ENCODE data around the gene SLAMF8.
A peak's percentile ranks its signal among the peaks of the same experiment; 100 is the strongest.

The SLAMF8 gene

DNA sequence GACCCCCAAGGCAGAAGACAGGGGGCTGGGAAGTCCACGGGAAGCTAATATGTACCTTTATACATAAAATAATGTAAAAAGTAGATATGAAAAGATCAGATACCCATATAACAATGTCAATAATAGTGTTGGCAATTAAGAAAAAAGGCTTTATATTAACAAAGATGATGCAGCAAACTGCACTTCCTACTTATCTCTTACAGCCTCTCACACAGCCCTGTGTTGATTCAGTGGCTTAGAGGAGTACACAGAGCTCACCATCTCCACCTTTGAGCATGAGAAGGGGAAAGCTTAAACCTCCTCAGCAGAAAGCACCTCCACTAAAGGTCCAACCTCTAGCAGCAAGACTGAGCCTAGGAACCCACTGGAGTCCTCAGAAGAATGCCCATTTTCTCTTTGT, 42.9 kb downstream of the SLAMF8 start:
- POLR2A ChIA-PET (ENCODE audit: low non-redundant PET), result no interaction called here
- H3K27ac ChIP-seq, result peak overlapping the region; percentile 80
- CTCF ChIA-PET, result interaction anchor here (1.0 kb wide), 1 partner anchor 20 kb away, joined by 3 read pairs; no protein-coding TSS in a partner anchor
- DNase-seq (ENCODE audit: low spot score), result no peak
- TF ChIP-seq, protein P1, sequence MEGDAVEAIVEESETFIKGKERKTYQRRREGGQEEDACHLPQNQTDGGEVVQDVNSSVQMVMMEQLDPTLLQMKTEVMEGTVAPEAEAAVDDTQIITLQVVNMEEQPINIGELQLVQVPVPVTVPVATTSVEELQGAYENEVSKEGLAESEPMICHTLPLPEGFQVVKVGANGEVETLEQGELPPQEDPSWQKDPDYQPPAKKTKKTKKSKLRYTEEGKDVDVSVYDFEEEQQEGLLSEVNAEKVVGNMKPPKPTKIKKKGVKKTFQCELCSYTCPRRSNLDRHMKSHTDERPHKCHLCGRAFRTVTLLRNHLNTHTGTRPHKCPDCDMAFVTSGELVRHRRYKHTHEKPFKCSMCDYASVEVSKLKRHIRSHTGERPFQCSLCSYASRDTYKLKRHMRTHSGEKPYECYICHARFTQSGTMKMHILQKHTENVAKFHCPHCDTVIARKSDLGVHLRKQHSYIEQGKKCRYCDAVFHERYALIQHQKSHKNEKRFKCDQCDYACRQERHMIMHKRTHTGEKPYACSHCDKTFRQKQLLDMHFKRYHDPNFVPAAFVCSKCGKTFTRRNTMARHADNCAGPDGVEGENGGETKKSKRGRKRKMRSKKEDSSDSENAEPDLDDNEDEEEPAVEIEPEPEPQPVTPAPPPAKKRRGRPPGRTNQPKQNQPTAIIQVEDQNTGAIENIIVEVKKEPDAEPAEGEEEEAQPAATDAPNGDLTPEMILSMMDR (conservative IDR thresholded peaks at IDR 0.05; ENCODE audit: low read depth), result no peak

DNA sequence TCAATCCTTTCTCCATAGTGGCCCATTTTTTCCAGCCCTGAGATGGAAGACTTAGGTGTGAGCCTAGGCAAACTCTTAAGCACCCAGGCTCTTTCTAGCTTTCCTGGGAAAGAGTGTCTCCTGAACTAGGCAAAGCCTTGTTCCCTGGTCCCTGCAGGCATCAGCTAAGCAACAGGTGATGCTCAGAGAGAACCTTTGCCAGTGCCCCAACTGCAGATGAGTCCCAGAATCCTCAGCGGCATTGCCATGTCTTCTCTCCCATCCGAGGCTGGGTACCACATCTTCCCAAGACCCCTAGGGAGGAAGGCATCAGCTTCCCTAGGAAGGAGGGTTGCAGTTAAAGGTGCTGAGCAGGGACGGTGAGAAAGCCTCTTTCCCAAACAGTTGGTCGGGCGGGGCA, 44.0 kb downstream of the SLAMF8 start:
- no peak overlapping the region for H3K27ac ChIP-seq
- no peak for DNase-seq (ENCODE audit: low spot score)
- TF ChIP-seq, protein P1 (conservative IDR thresholded peaks at IDR 0.05; ENCODE audit: low read depth), result no peak
- CTCF ChIA-PET, result interaction anchor here (1.0 kb wide), 1 partner anchor 21 kb away, joined by 3 read pairs; no protein-coding TSS in a partner anchor
- POLR2A ChIA-PET (ENCODE audit: low non-redundant PET), result no interaction called here

DNA sequence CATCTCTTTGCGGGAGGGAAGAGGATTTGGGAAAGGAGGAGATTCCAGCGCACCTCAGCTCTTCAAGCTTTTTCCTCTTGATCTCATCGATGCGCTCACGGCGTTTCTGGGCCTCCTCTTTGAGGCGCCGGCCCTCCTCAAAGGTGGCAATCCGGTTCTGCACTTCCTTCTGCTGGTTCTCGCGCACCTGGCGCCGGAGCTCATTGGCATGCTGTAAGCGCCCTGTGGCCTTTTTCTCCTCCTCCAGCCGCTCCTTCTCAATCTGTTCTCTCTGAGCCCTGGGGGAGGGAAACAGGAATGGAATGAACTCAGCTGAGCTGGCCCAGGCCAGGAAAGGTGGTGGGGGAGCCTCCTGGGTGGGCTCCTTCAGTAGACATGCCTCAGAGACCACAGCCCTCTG, 46.2 kb downstream of the SLAMF8 start:
- DNase-seq (ENCODE audit: low spot score), result no peak
- H3K27ac ChIP-seq, result no peak overlapping the region
- POLR2A ChIA-PET (ENCODE audit: low non-redundant PET), result no interaction called here
- CTCF ChIA-PET, result interaction anchor here (0.6 to 1.5 kb wide), 5 partner anchors 14 to 133 kb away, joined by 3 to 5 read pairs (median 3); no protein-coding TSS in a partner anchor
- TF ChIP-seq, protein P1 (conservative IDR thresholded peaks at IDR 0.05; ENCODE audit: low read depth), result no peak

DNA sequence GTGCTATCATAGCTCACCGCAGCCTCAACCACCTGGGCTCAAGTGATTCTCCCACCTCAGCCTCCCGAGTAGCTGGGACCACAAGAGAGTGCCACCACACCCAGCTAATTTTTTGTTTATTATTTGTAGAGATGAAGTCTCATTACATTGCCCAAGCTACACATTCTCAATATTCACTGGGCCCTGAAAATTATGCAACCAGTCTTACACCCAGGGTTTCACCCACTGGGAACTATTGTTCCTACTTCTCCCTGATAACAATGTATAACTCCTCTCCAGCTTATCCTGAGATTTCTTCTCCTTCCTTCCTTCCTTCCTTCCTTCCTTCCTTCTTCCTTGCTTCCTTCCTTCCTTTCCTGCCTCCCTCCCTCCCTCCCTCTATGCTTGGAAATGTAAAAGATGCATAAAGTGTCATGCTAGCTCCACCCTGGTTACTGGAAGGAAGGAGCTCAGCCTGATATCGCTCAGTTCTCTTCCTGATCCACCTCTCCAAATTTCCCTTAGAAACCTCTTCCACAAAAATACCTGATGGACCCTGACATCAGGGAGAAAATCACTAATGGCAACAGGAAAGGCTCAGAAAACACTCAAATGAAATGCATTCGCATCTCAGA, 47.0 kb downstream of the SLAMF8 start:
- ChIA-PET CTCF (interaction anchor here (0.6 to 1.5 kb wide), 3 partner anchors 15 to 75 kb away, joined by 3 to 5 read pairs (median 3); no protein-coding TSS in a partner anchor), POLR2A (ENCODE audit: low non-redundant PET) (no interaction called here)

DNA sequence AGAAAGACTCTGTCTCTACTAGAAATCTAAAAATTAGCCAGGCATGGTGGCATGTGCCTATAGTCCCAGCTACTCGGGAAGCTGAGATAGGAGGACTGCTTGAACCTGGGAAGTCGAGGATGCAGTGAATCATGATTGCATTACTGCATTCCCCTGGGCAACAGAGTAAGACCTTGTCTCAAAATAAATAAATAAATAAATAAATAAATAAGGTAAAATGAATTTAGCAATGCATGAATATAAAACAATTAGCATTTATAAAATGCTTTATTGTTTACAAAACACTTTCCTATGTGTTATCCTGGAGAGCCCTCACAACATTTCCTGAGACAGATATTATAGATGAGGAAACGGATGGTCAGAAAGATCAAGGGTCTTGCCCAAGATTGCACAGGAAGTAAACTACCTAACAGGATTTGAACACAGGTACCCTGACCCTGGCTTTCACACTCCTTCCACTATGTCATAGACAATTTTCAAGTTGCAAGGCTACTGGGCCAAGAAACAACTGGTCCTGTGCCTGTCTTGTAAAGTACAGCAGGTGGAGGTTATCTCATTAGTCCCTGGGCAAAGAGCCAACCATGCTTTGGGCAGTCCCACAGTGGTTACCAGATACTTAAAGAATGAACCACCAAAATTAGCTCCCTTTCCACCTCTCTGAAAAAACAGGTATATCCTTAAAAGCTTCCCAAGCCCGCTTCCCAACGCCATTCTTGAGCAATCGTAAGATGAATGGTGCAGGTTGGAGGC, 51.2 kb downstream of the SLAMF8 start:
- DNase-seq (ENCODE audit: low spot score), result no peak
- TF ChIP-seq, protein P1 (conservative IDR thresholded peaks at IDR 0.05; ENCODE audit: low read depth), result no peak
- ChIA-PET POLR2A (ENCODE audit: low non-redundant PET) (no interaction called here), CTCF (no interaction called here)
- H3K27ac ChIP-seq, result no peak overlapping the region

More for the DNA sequence above, 47.0 kb downstream of the SLAMF8 start:
- DNase-seq (ENCODE audit: low spot score), result no peak
- TF ChIP-seq, protein P1 (conservative IDR thresholded peaks at IDR 0.05; ENCODE audit: low read depth), result no peak
- no peak overlapping the region for H3K27ac ChIP-seq

DNA sequence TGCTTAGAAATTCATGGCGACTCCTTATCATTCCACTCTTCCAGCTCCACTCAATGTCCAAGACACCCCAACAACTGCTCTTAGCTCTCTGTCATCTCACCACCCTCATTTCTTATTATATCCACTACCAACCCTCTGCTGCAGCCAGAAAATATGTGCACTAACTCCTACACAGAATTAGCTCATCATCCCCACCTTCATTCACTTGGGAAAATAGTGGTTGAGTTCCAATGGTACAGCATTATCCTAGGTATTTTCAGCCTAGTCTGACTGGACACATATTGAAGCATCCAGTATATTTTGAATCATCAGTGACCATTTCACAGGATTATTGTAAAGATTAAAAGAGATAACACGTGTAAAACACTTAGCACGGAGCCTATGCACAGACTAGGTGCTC, 52.5 kb downstream of the SLAMF8 start:
- POLR2A ChIA-PET (ENCODE audit: low non-redundant PET), result no interaction called here
- H3K27ac ChIP-seq, result no peak overlapping the region
- TF ChIP-seq, protein P1 (conservative IDR thresholded peaks at IDR 0.05; ENCODE audit: low read depth), result no peak
- no peak for DNase-seq (ENCODE audit: low spot score)
- CTCF ChIA-PET, result no interaction called here

Data from RWPE1 (cell line).